Esophagus muscularis mucosa (tissue), 4 donors: ENCODE results near the gene SNAPC2. TPM values are rescaled to one million over a fixed set of nuclear protein-coding genes. Genes with fewer than 3 reads are reported as not detected.

Experiments used
- DNase-seq: peaks from one replicate; pipeline ENCODE4 v3.0.0-alpha.2; 2017; ENCODE audit errors: extremely low spot score
- H3K27ac ChIP-seq, 4 donors: fragments of 200-600 bp; sonication (generic); replicated peaks in 1 of 4; 1 replicate in 3 of 4; 2 replicates in 1 of 4; pipeline ENCODE4 v1.5.1; 2016 to 2019; ENCODE audit warnings: mild to moderate bottlenecking in 1 of 4
- H3K27me3 ChIP-seq, 4 donors: fragments of 200-600 bp; sonication (generic); one replicate each; pipeline versions ENCODE4 v1.5.1 to v1.6.0; 2016 to 2019
- H3K36me3 ChIP-seq, 4 donors: fragments of 200-600 bp; sonication (generic); one replicate each; pipeline ENCODE4 v1.5.1; 2016 to 2019
- H3K4me1 ChIP-seq, 4 donors: fragments of 200-600 bp; sonication (generic); one replicate each; pipeline ENCODE4 v1.5.1; 2016 to 2019
- H3K4me3 ChIP-seq, 4 donors: fragments of 200-600 bp; sonication (generic); 1 replicate in 2 of 4; 2 replicates in 2 of 4; pipeline ENCODE4 v1.5.1; 2016 to 2019; ENCODE audit warnings: mild to moderate bottlenecking in 4 of 4, moderate library complexity in 1 of 4
- H3K9me3 ChIP-seq, 4 donors: fragments of 200-600 bp; sonication (generic); 1 replicate in 3 of 4; 2 replicates in 1 of 4; pipeline ENCODE4 v1.5.1; 2016 to 2019
- CTCF ChIP-seq, 3 experiments: fragments of 200-600 bp in 2 of 3; fragments of 450-650 bp in 1 of 3; sonication (generic) in 2 of 3; IDR thresholded peaks; one replicate each; pipeline ENCODE4 v1.5.1; 2017 to 2019; ENCODE audit warnings: antibody characterized with exemption in 3 of 3, mild to moderate bottlenecking in 2 of 3, moderate library complexity in 1 of 3
- EP300 ChIP-seq: sonication (generic); formaldehyde crosslinking; IDR thresholded peaks from one replicate; pipeline ENCODE4 v1.6.1; 2017; ENCODE audit warnings: antibody characterized with exemption
- POLR2A ChIP-seq: fragments of 450-650 bp; IDR thresholded peaks from one replicate; pipeline ENCODE4 v1.6.1; 2017; ENCODE audit warnings: antibody characterized with exemption, moderate library complexity, mild to moderate bottlenecking, low read depth
- POLR2AphosphoS5 ChIP-seq, 2 donors: sonication (generic); formaldehyde crosslinking; IDR thresholded peaks; one replicate each; pipeline ENCODE4 v1.6.1; 2017; ENCODE audit warnings: antibody characterized with exemption in 2 of 2
- WGBS: methylation state at CpG from one replicate; pipeline ENCODE4 v1.1.5; 2018; 5-methylcytosine and 5-hydroxymethylcytosine counted together
- intact Hi-C: fragments of 100-400 bp; cut with DNase I; formaldehyde crosslinking; loops from one replicate; pipeline ENCODE4 v1.15.1; 2023
- total RNA-seq, 4 donors: library from RNA; depleted of rRNA; stranded (reverse); fragments of >200 nt; gene quantifications; one replicate each; pipeline versions ENCODE4 v1.1.0 to v1.2.1, GENCODE V29; 2016

Gene SNAPC2
- total RNA-seq, 4 donors from 2014 or later = 32.4 to 47.2 (median 35.0) TPM

GRCh38 chr19:7910321-7911161 is 9.6 kb upstream of the SNAPC2 start:
- intact Hi-C loops = no loop called here
- no peak for TF ChIP-seq POLR2AphosphoS5 (IDR thresholded peaks at IDR 0.05)
- no peak for TF ChIP-seq POLR2A
- no peak for TF ChIP-seq EP300
- TF ChIP-seq CTCF (IDR thresholded peaks at IDR 0.05) = no peak
- Histone ChIP-seq H3K9me3 (no peaks in the 10 kb centered on the region), H3K4me1 (peaks cover 19 to 44% (median 31%) of the 10 kb centered on the region in 4 donors), H3K27me3 (peaks cover 0 to 16% (median 3%) of the 10 kb centered on the region in 4 donors), H3K27ac (no peak overlapping the region), H3K36me3 (peaks cover 45 to 81% (median 63%) of the 10 kb centered on the region in 4 donors), H3K4me3 (no peak overlapping the region)
- WGBS = 93% methylated on average over 50 of the region's 54 CpGs
- DNase-seq = no peak

GRCh38 chr19:7911508-7912143 is 8.5 kb upstream of the SNAPC2 start:
- intact Hi-C loops = no loop called here
- Histone ChIP-seq H3K36me3 (peaks cover 37 to 70% (median 53%) of the 10 kb centered on the region in 4 donors), H3K4me3 (no peak overlapping the region), H3K27me3 (peaks cover 6 to 27% (median 13%) of the 10 kb centered on the region in 4 donors), H3K27ac (no peak overlapping the region), H3K4me1 (peaks cover 19 to 44% (median 31%) of the 10 kb centered on the region in 4 donors), H3K9me3 (no peaks in the 10 kb centered on the region)
- WGBS = 87% methylated on average over 12 of the region's 18 CpGs
- TF ChIP-seq POLR2AphosphoS5 (IDR thresholded peaks at IDR 0.05) = no peak
- TF ChIP-seq EP300 = no peak
- no peak for TF ChIP-seq POLR2A
- TF ChIP-seq CTCF (IDR thresholded peaks at IDR 0.05) = no peak
- DNase-seq = no peak

- TF ChIP-seq CTCF (IDR thresholded peaks at IDR 0.05) = no peak
- no peak for TF ChIP-seq EP300
- TF ChIP-seq POLR2A = no peak
- TF ChIP-seq POLR2AphosphoS5 (IDR thresholded peaks at IDR 0.05) = no peak
- DNase-seq = no peak
- H3K36me3 ChIP-seq = peaks cover 37 to 64% (median 50%) of the 10 kb centered on the region in 4 donors
- H3K4me1 ChIP-seq = peaks cover 23 to 44% (median 31%) of the 10 kb centered on the region in 4 donors
- H3K27me3 ChIP-seq = peaks cover 6 to 32% (median 15%) of the 10 kb centered on the region in 4 donors
- WGBS = 89% methylated on average over 18 of the region's 31 CpGs
- intact Hi-C loops = no loop called here
- no peak overlapping the region for H3K27ac ChIP-seq
- H3K4me3 ChIP-seq = no peak overlapping the region
- H3K9me3 ChIP-seq = no peaks in the 10 kb centered on the region
Observed at GRCh38 chr19:7912144-7912696, 7.9 kb upstream of the SNAPC2 start.

- 91% methylated on average over 39 of the region's 39 CpGs for whole genome bisulfite sequencing
Observed at GRCh38 chr19:7912697-7913564, 7.2 kb upstream of the SNAPC2 start.

More at GRCh38 chr19:7912697-7913564, 7.2 kb upstream of the SNAPC2 start:
- Histone ChIP-seq H3K27me3 (peaks cover 11 to 40% (median 23%) of the 10 kb centered on the region in 4 donors), H3K9me3 (no peaks in the 10 kb centered on the region), H3K36me3 (peaks cover 37 to 57% (median 48%) of the 10 kb centered on the region in 4 donors), H3K4me1 (peaks cover 24 to 44% (median 31%) of the 10 kb centered on the region in 4 donors), H3K4me3 (no peak overlapping the region), H3K27ac (no peak overlapping the region)
- DNase-seq = no peak
- intact Hi-C loops = no loop called here
- TF ChIP-seq POLR2AphosphoS5 (IDR thresholded peaks at IDR 0.05) (no peak), EP300 (no peak), POLR2A (no peak), CTCF (IDR thresholded peaks at IDR 0.05) (no peak)
